GM10266 (cell line): ENCODE results near the gene TAOK2.

Experiments
- DNase-seq: peaks from one replicate; pipeline ENCODE4 v3.0.0; 2012; ENCODE audit errors: extremely low spot score
- TF ChIP-seq, protein P1 (sequence below): IDR thresholded peaks from 2 replicates; pipeline ENCODE4 v1.5.1; 2012; ENCODE audit warnings: mild to moderate bottlenecking, low read depth; ENCODE audit not compliant: control insufficient read depth, insufficient read depth; ENCODE audit errors: missing control alignments

The TAOK2 gene

DNA sequence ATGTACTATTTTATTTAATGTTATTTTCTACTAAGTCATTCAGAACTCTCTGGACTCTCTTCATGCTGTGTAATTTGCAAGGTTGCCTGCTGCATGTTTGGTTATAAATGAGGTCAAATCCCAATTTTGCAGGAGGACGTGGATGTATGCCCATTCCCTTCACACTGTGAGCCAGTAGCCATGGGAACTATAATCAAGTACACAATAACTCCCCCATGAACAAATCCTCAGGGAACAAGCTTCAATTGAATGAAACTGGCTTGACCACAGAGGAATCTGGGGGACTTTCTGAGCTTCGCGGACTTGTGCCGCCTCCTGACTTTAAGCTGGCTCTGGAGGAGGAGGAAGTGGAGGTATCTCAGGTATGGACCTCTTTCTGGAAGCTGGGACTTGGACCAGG is 33.0 kb upstream of the TAOK2 start:
- TF ChIP-seq, protein P1, sequence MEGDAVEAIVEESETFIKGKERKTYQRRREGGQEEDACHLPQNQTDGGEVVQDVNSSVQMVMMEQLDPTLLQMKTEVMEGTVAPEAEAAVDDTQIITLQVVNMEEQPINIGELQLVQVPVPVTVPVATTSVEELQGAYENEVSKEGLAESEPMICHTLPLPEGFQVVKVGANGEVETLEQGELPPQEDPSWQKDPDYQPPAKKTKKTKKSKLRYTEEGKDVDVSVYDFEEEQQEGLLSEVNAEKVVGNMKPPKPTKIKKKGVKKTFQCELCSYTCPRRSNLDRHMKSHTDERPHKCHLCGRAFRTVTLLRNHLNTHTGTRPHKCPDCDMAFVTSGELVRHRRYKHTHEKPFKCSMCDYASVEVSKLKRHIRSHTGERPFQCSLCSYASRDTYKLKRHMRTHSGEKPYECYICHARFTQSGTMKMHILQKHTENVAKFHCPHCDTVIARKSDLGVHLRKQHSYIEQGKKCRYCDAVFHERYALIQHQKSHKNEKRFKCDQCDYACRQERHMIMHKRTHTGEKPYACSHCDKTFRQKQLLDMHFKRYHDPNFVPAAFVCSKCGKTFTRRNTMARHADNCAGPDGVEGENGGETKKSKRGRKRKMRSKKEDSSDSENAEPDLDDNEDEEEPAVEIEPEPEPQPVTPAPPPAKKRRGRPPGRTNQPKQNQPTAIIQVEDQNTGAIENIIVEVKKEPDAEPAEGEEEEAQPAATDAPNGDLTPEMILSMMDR: no peak
- DNase-seq: no peak

DNA sequence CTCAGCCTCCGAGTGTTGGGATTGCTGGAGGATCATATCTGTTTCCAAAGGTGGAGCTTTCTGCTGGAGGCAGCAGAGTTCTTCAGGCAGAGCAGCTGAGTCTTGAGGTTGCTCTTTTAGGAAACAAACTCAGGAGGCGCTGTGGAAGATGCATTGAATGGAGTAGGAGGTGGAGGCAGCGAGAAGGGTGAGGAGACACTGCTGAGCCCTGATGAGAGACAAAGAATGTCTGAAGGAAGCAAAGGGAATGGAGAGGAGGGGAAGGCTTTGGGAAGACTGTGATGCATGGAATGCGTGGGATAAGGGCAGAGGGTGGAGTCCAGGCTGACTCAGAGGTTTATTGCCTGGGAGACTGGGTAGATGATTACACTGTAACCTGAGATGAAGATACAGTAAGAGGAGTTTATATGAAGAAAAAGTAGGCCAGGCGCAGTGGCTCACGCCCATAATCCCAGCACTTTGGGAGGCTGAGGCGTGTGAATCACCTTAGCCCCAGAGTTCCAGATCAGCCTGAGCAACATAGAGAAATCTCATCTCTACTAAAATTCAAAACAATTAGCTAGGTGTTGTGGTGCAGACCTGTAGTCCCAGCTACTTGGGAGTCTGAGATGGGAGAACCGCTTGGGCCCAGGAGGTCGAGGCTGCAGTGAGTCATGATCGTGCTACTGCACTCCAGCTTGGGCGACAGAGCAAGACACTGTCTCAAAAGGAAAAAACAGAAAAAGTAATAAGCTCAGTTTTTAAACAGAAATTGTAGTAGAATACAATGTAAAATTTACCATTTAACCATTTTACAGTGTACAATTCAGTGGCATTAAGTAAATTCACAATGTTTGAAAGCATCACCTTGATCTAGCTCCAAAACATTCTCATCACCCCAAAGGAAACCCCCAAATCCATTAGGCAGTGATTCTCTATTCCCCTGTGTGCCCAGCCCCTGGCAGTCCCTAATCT is 29.5 kb upstream of the TAOK2 start:
- TF ChIP-seq, protein P1: no peak
- no peak for DNase-seq

DNA sequence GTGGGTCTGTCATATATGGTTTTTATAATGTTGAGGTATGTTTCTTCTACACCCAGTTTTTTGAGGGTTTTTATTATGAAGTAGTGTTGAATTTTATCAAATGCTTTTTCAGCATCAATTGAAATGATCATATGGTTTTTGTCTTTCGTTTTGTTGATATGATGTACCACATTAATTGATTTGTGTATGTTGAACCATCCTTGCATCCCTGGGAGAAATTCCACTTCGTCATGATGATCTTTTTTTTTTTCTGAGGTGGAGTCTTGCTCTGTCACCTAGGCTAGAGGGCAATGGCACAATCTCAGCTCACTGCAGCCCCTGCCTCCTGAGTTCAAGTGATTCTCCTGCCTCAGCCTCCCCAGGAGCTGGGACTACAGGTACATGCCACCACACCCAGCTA is 25.8 kb upstream of the TAOK2 start:
- TF ChIP-seq, protein P1: no peak
- DNase-seq: no peak

DNA sequence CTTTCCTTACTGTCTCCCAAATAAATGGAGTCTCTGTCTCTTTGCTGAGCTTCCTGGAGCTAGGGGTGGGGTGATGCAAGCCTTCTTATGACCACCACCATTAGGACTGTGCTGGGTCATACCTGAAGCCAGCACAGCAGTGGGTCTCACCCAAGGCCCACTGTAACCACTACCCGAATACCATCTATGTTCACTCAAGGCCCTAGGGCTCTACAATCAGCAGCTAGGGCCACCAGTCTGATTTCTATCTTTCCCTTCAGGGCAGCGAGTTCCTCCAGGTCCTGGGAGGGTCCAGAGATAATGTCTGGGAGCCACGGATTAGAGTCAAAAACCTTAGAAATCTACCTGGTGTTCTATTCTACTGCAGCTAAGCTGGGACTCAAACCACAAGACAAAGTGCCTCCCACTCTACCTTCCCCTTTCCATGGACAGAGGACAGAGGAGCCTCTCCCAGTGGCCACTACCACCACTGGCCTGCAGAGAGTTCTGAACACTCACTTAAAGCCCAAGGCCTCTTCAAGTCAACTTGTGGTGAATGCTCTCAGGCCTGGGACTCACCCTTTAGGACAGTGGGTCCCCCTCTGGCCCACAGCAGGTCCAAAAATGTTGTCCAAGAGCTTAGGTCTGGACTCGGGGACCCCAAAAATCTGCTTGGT is 22.7 kb upstream of the TAOK2 start:
- TF ChIP-seq, protein P1: no peak
- DNase-seq: no peak

DNA sequence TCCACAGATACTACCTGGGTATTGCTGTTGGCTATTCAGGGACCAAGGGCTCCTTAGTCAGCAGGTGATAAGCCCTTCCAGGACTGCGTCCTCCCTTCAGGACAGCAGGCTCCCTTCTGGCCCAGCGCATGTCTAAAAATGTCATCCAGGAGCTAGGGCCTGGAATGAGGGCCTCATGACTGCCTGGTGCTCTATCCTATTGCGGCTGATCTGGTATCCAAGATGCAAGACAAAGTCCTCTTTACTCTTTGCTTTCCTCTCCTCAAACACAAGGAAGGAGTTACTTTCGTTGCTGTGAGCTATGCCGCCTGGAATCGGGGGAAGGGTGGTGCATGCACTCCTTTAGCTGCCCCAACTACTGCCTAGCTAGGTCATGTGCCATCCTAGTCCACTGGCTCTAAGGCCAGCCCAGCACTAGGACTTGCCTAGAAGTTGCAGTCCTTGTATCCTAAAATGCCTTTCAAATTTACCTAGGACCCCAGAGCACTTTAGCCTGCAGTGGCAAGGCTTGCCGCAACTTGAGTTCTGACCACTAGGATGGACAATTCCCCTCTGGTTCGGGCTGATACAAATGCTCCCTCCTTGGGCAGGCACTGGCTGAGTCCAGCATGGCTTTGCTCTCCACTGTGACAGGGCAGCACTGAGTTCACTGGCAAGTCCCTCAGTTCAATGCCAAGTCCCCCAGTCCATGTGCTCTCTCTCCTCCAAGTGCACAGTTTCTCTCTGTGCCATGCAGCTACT is 21.9 kb upstream of the TAOK2 start:
- TF ChIP-seq, protein P1: no peak
- DNase-seq: no peak

DNA sequence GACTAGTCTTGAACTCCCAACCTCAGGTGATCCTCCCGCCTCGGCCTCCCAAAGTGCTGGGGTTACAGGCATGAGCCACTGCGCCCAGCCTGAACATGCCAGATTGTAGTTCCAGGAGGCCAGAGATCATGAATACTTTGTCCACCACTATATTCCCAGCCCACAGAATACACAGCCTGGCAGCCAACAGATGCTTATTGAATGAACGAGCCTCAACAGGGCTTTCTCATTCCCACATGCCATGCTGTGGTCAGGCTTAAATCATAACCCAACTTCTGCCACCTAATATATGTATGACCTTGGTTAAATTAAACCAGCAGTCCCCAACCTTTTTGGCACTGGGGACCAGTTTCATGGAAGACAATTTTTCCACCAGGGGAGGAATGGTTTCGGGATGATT is 14.9 kb upstream of the TAOK2 start:
- TF ChIP-seq, protein P1: no peak
- no peak for DNase-seq
